Transverse colon (tissue), 4 donors: Measurements from ENCODE around the gene ITGB6.

ENCODE experiments used
- CTCF ChIP-seq, 5 experiments: fragments of 200-600 bp in 3 of 5; fragments of 450-650 bp in 2 of 5; sonication (generic) in 3 of 5; IDR thresholded peaks; 1 replicate in 2 of 5; 2 replicates in 3 of 5; pipeline ENCODE4 v1.5.1; 2016 to 2017; ENCODE audit warnings: antibody characterized with exemption in 5 of 5, inconsistent platforms in 3 of 5, mild to moderate bottlenecking in 2 of 5, moderate library complexity in 1 of 5
- EP300 ChIP-seq: sonication (generic); formaldehyde crosslinking; IDR thresholded peaks from one replicate; pipeline ENCODE4 v1.6.1; 2017; ENCODE audit warnings: antibody characterized with exemption, low read depth
- POLR2A ChIP-seq: fragments of 450-650 bp; IDR thresholded peaks from one replicate; pipeline ENCODE4 v1.6.1; 2016; ENCODE audit warnings: antibody characterized with exemption, mild to moderate bottlenecking, moderate library complexity
- POLR2AphosphoS5 ChIP-seq, 3 donors: sonication (generic); formaldehyde crosslinking; IDR thresholded peaks; one replicate each; pipeline ENCODE4 v1.6.1; 2016; ENCODE audit warnings: antibody characterized with exemption in 3 of 3

DNA sequence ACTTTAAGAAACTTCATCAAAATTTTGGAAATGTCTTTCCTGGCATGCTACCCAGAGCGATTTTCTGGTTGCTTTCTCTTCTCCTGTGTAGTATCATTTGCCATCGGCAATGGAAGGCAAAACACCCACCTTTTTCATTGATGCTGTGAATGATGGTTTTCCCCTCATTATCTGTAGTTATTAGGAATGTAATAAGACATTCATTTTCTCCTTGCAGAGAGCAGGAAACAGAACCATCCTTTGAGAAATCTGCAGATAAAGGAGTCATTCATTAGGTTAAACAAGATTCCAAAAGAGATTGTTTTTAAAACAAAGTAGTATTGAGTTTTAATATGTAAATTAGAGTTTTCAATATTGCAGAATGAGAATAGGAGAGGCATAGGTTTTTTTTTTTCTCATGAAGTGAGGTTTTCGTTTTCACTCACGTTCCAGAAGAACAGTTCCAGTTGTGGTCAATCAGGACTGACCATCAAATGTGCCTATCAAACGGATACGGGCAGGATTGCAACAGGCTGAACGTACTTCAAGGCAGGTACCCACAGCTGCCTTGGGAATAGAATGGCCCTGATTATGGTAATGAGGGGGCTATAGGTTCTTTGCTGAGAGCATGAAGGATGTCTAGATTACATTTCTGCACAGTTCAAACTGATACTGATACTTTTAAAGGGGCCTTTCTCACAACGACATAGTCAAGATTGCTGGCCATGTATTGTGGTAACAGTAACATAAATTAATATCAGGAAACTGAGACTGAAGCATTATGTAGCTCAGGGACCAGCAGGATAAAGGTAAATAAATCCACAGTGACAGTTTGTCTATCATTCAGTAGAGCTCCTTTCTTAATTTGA, 87.9 kb downstream of the ITGB6 start:
- no peak for TF ChIP-seq POLR2AphosphoS5 (IDR thresholded peaks at IDR 0.05)
- TF ChIP-seq CTCF (IDR thresholded peaks at IDR 0.05): no peak
- no peak for TF ChIP-seq POLR2A
- no peak for TF ChIP-seq EP300
